Sigmoid colon (tissue), 7 donors: Measurements from ENCODE around the gene TCEANC2. TPM values are rescaled to one million over a fixed set of nuclear protein-coding genes. Genes with fewer than 3 reads are reported as not detected.
"Not testable (repeated sequence)": the region's sequence is repeated elsewhere in the genome, so short reads cannot be mapped to it uniquely, and the experiment has no call there.

ENCODE experiments used
- DNase-seq: peaks from one replicate; pipeline ENCODE4 v3.0.0-alpha.2; 2019
- H3K27ac ChIP-seq, 4 donors: fragments of 200-600 bp; sonication (generic); one replicate each; pipeline ENCODE4 v1.5.1; 2016 to 2019; ENCODE audit warnings: mild to moderate bottlenecking in 1 of 4
- H3K27me3 ChIP-seq, 3 donors: fragments of 200-600 bp; sonication (generic); one replicate each; pipeline ENCODE4 v1.5.1; 2019; ENCODE audit warnings: mild to moderate bottlenecking in 1 of 3
- H3K36me3 ChIP-seq, 4 donors: fragments of 200-600 bp; sonication (generic); one replicate each; pipeline ENCODE4 v1.5.1; 2016 to 2019
- H3K4me1 ChIP-seq, 4 donors: fragments of 200-600 bp; sonication (generic); one replicate each; pipeline ENCODE4 v1.5.1; 2017 to 2019
- H3K4me3 ChIP-seq, 4 donors: fragments of 200-600 bp; sonication (generic); one replicate each; pipeline ENCODE4 v1.5.1; 2017 to 2019; ENCODE audit warnings: mild to moderate bottlenecking in 2 of 4, moderate library complexity in 1 of 4
- H3K9me3 ChIP-seq, 4 donors: fragments of 200-600 bp in 3 of 4; sonication (generic) in 3 of 4; one replicate each; pipeline versions ENCODE4 v1.5.1 to v1.6.1; 2013 to 2019
- CTCF ChIP-seq, 4 experiments: fragments of 450-650 bp in 3 of 4; fragments of 200-600 bp in 1 of 4; IDR thresholded peaks; one replicate each; pipeline ENCODE4 v1.5.1; 2016 to 2019; ENCODE audit warnings: antibody characterized with exemption in 4 of 4, mild to moderate bottlenecking in 3 of 4, moderate library complexity in 2 of 4
- EP300 ChIP-seq, 4 donors: sonication (generic); formaldehyde crosslinking; IDR thresholded peaks; one replicate each; pipeline ENCODE4 v1.6.1; 2017; ENCODE audit warnings: antibody characterized with exemption in 4 of 4
- POLR2A ChIP-seq, 2 donors: fragments of 450-650 bp; IDR thresholded peaks; one replicate each; pipeline ENCODE4 v1.6.1; 2016; ENCODE audit warnings: antibody characterized with exemption in 2 of 2, mild to moderate bottlenecking in 2 of 2, moderate library complexity in 2 of 2
- POLR2AphosphoS5 ChIP-seq, 4 donors: sonication (generic); formaldehyde crosslinking; IDR thresholded peaks; one replicate each; pipeline ENCODE4 v1.6.1; 2017; ENCODE audit warnings: antibody characterized with exemption in 4 of 4
- WGBS, 2 donors: extraction: QIAGEN DNeasy Blood & Tissue Kit; methylation state at CpG; one replicate each; pipeline ENCODE4 v1.1.7; 2013; 5-methylcytosine and 5-hydroxymethylcytosine counted together
- intact Hi-C: fragments of 100-400 bp; cut with DNase I; formaldehyde crosslinking; loops from one replicate; pipeline ENCODE4 v1.15.1; 2023
- polyA plus RNA-seq, 3 donors: library from polyadenylated mRNA; stranded (reverse); fragments of 200-250 nt; gene quantifications; one replicate each; pipeline ENCODE4 v1.2.3, GENCODE V29; 2013
- total RNA-seq, 4 donors: library from RNA; depleted of rRNA; stranded (reverse); fragments of >200 nt; gene quantifications; one replicate each; pipeline ENCODE4 v1.1.0, GENCODE V29; 2016
- donor health status: healthy with polysubstance abuse.
- donor health status: Bipolar disorder and iron deficiency.
- donor health status: healthy.

The TCEANC2 gene
- total and polyA plus RNA-seq, 7 donors = 1.8 to 6.9 (median 6.1) TPM

- DNase-seq = no peak
- intact Hi-C loops = no loop called here
- Histone ChIP-seq H3K4me1 (no peaks in the 10 kb centered on the region), H3K27ac (no peak overlapping the region), H3K4me3 (no peak overlapping the region), H3K9me3 (no peaks in the 10 kb centered on the region), H3K27me3 (no peaks in the 10 kb centered on the region), H3K36me3 (peaks cover 0 to 11% (median 3%) of the 10 kb centered on the region in 4 donors)
- TF ChIP-seq CTCF (IDR thresholded peaks at IDR 0.05) (no peak), POLR2A (IDR thresholded peaks at IDR 0.05) (no peak), EP300 (IDR thresholded peaks at IDR 0.05) (no peak), POLR2AphosphoS5 (IDR thresholded peaks at IDR 0.05) (no peak)
- WGBS, 2 donors = 43 to 84% methylated on average over 2 of the region's 2 CpGs
Observed at GRCh38 chr1:54100500-54100899, 47.1 kb downstream of the TCEANC2 start.

GRCh38 chr1:54103414-54103813 is 50.0 kb downstream of the TCEANC2 start:
- H3K27ac ChIP-seq = no peak overlapping the region
- WGBS, 2 donors = 96 to 97% methylated on average over 6 of the region's 6 CpGs

GRCh38 chr1:54104613-54105012 is 51.2 kb downstream of the TCEANC2 start:
- H3K36me3 ChIP-seq, DNase-seq, intact Hi-C loops, H3K9me3 ChIP-seq, H3K27ac ChIP-seq, H3K4me1 ChIP-seq, H3K4me3 ChIP-seq, H3K27me3 ChIP-seq: not testable (repeated sequence)
- WGBS, 2 donors = 94 to 95% methylated on average over 9 of the region's 9 CpGs

More at GRCh38 chr1:54103414-54103813, 50.0 kb downstream of the TCEANC2 start:
- Histone ChIP-seq H3K4me1 (no peaks in the 10 kb centered on the region), H3K36me3 (no peaks in the 10 kb centered on the region), H3K4me3 (no peak overlapping the region), H3K9me3 (no peaks in the 10 kb centered on the region), H3K27me3 (no peaks in the 10 kb centered on the region)
- no peak for DNase-seq
- TF ChIP-seq POLR2AphosphoS5 (IDR thresholded peaks at IDR 0.05) = no peak
- no peak for TF ChIP-seq CTCF (IDR thresholded peaks at IDR 0.05)
- no peak for TF ChIP-seq EP300 (IDR thresholded peaks at IDR 0.05)
- no peak for TF ChIP-seq POLR2A (IDR thresholded peaks at IDR 0.05)
- intact Hi-C loops = no loop called here

- TF ChIP-seq CTCF (IDR thresholded peaks at IDR 0.05) (no peak), POLR2AphosphoS5 (IDR thresholded peaks at IDR 0.05) (no peak), POLR2A (IDR thresholded peaks at IDR 0.05) (no peak), EP300 (IDR thresholded peaks at IDR 0.05) (no peak)
- intact Hi-C loops = no loop called here
- Histone ChIP-seq H3K9me3 (no peaks in the 10 kb centered on the region), H3K4me3 (no peak overlapping the region), H3K27ac (no peak overlapping the region), H3K36me3 (no peaks in the 10 kb centered on the region), H3K27me3 (no peaks in the 10 kb centered on the region), H3K4me1 (peaks cover 0 to 7% (median 0%) of the 10 kb centered on the region in 4 donors)
- no peak for DNase-seq
- WGBS, 2 donors = 86 to 97% methylated on average over 1 of the region's 1 CpG
Observed at GRCh38 chr1:54105080-54105479, 51.7 kb downstream of the TCEANC2 start.

- DNase-seq = no peak
- Histone ChIP-seq H3K36me3 (no peaks in the 10 kb centered on the region), H3K27me3 (no peaks in the 10 kb centered on the region), H3K27ac (no peak overlapping the region), H3K9me3 (no peaks in the 10 kb centered on the region), H3K4me3 (no peak overlapping the region), H3K4me1 (peaks cover 0 to 7% (median 0%) of the 10 kb centered on the region in 4 donors)
- 77 to 83% methylated on average over 6 of the region's 6 CpGs for WGBS, 2 donors
- intact Hi-C loops = no loop called here
- TF ChIP-seq POLR2A (IDR thresholded peaks at IDR 0.05) = no peak
- no peak for TF ChIP-seq EP300 (IDR thresholded peaks at IDR 0.05)
- TF ChIP-seq POLR2AphosphoS5 (IDR thresholded peaks at IDR 0.05) = no peak
- TF ChIP-seq CTCF (IDR thresholded peaks at IDR 0.05) = no peak
Observed at GRCh38 chr1:54105736-54106269, 52.4 kb downstream of the TCEANC2 start.
